PFSK-1 (cell line): Measurements from ENCODE around the gene SMIM22.

Source experiments
- FOXP2 ChIP-seq: optimal IDR thresholded peaks from 2 replicates; pipeline ENCODE3; 2011; ENCODE audit warnings: borderline replicate concordance, control low read depth, inconsistent platforms; ENCODE audit not compliant: insufficient read depth; ENCODE audit errors: extremely low read length, extremely low read depth
- POLR2AphosphoS5 ChIP-seq: IDR thresholded peaks from 2 replicates; pipeline ENCODE4 v1.6.1; 2012; ENCODE audit warnings: low read depth, mild to moderate bottlenecking, control low read depth, low read length, moderate library complexity
- SIN3A ChIP-seq: IDR thresholded peaks from 2 replicates; pipeline ENCODE4 v1.6.1; 2012; ENCODE audit warnings: mild to moderate bottlenecking, low read length, moderate library complexity, borderline replicate concordance; ENCODE audit not compliant: insufficient read depth
- TAF1 ChIP-seq: IDR thresholded peaks from 2 replicates; pipeline ENCODE4 v1.6.1; 2012; ENCODE audit warnings: low read length, control low read depth, borderline replicate concordance; ENCODE audit not compliant: insufficient read depth
- TF ChIP-seq, protein P1 (sequence below), 2 experiments: IDR thresholded peaks; 2 replicates each; pipeline versions ENCODE4 v1.6.1 to v1.8.0; 2011 to 2012; ENCODE audit warnings: low read depth in 2 of 2, low read length in 2 of 2, control low read depth in 1 of 2, inconsistent platforms in 1 of 2, mild to moderate bottlenecking in 1 of 2, moderate library complexity in 1 of 2; ENCODE audit not compliant: insufficient read depth in 1 of 2

Gene SMIM22

GRCh38 chr16:4839942-4840341 is 44.8 kb downstream of the SMIM22 start:
- TF ChIP-seq SIN3A = no peak
- TF ChIP-seq POLR2AphosphoS5 = no peak
- TF ChIP-seq TAF1 = no peak
- TF ChIP-seq, protein P1, sequence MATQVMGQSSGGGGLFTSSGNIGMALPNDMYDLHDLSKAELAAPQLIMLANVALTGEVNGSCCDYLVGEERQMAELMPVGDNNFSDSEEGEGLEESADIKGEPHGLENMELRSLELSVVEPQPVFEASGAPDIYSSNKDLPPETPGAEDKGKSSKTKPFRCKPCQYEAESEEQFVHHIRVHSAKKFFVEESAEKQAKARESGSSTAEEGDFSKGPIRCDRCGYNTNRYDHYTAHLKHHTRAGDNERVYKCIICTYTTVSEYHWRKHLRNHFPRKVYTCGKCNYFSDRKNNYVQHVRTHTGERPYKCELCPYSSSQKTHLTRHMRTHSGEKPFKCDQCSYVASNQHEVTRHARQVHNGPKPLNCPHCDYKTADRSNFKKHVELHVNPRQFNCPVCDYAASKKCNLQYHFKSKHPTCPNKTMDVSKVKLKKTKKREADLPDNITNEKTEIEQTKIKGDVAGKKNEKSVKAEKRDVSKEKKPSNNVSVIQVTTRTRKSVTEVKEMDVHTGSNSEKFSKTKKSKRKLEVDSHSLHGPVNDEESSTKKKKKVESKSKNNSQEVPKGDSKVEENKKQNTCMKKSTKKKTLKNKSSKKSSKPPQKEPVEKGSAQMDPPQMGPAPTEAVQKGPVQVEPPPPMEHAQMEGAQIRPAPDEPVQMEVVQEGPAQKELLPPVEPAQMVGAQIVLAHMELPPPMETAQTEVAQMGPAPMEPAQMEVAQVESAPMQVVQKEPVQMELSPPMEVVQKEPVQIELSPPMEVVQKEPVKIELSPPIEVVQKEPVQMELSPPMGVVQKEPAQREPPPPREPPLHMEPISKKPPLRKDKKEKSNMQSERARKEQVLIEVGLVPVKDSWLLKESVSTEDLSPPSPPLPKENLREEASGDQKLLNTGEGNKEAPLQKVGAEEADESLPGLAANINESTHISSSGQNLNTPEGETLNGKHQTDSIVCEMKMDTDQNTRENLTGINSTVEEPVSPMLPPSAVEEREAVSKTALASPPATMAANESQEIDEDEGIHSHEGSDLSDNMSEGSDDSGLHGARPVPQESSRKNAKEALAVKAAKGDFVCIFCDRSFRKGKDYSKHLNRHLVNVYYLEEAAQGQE (IDR thresholded peaks at IDR 0.05; ENCODE audit: insufficient read depth in 1 of 2, low read depth in 2 of 2, low read length in 2 of 2) = no peak
- no peak for TF ChIP-seq FOXP2

DNA sequence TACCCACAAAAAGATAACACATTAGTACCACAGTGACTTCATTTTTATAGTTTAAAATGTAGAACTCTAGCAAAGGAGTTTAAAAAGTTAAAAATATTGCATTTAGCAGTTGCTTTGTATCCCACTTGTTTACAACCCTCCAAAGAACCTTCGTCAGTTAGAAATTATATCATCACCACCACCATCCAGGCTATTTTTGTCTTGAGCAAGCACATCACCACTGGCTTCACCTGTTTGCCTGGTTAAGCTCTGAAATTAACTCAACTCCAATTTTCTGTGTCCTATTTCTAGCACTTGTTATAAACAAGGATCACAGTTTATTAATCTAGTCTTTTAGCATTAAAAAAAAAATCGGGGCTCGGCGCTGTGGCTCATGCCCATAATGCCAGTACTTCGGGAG is 45.8 kb downstream of the SMIM22 start:
- TF ChIP-seq SIN3A (no peak), FOXP2 (no peak), TAF1 (no peak), POLR2AphosphoS5 (no peak)
- TF ChIP-seq, protein P1 (IDR thresholded peaks at IDR 0.05; ENCODE audit: insufficient read depth in 1 of 2, low read depth in 2 of 2, low read length in 2 of 2) = no peak
